Fibroblast of the aortic adventitia (primary cell): ENCODE data around the gene FIBP. TPM values are rescaled to one million over a fixed set of nuclear protein-coding genes. Genes with fewer than 3 reads are reported as not detected.

Experiments used
- DNase-seq: peaks from one replicate; pipeline ENCODE4 v3.0.0-alpha.2; 2010; ENCODE audit warnings: low read depth
- H3K4me3 ChIP-seq: 2 replicates; pipeline ENCODE4 v1.5.1; 2011; ENCODE audit warnings: low read depth, mild to moderate bottlenecking, control low read depth, low read length, moderate library complexity
- total RNA-seq: library from RNA; depleted of rRNA; stranded (reverse); fragments of >200 nt; gene quantifications from 2 replicates; pipeline ENCODE4 v1.2.3, GENCODE V29; 2012; ENCODE audit warnings: low replicate concordance
- TF ChIP-seq, protein P1 (sequence below): IDR thresholded peaks from 2 replicates; pipeline ENCODE4 v1.5.1; 2011; ENCODE audit warnings: mild to moderate bottlenecking, low read length, control low read depth, inconsistent platforms; ENCODE audit not compliant: insufficient read depth

Gene FIBP
- total RNA-seq, 1 donor: 157 TPM

DNA sequence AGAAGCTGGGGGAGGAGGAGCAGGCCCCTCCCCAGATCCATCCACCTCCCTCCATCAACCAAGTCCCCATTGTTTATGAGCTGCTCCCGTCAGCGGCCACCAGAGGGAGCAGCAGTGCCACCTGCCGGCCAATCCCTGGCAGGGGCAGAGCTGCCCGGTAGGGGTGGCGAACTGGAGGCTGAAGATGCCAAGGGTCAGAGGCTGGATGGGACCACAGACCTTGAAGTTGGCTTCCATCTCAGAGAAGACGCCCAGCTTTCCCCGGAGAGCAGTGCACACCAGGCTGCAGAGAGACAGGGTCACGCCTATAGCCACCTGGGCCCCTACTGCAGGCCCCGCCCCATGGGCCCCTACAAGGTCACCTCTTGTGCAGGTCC, 3.6 kb downstream of the FIBP start:
- TF ChIP-seq, protein P1, sequence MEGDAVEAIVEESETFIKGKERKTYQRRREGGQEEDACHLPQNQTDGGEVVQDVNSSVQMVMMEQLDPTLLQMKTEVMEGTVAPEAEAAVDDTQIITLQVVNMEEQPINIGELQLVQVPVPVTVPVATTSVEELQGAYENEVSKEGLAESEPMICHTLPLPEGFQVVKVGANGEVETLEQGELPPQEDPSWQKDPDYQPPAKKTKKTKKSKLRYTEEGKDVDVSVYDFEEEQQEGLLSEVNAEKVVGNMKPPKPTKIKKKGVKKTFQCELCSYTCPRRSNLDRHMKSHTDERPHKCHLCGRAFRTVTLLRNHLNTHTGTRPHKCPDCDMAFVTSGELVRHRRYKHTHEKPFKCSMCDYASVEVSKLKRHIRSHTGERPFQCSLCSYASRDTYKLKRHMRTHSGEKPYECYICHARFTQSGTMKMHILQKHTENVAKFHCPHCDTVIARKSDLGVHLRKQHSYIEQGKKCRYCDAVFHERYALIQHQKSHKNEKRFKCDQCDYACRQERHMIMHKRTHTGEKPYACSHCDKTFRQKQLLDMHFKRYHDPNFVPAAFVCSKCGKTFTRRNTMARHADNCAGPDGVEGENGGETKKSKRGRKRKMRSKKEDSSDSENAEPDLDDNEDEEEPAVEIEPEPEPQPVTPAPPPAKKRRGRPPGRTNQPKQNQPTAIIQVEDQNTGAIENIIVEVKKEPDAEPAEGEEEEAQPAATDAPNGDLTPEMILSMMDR: peak; percentile 99
- no peak overlapping the region for H3K4me3 ChIP-seq
- DNase-seq: peak; percentile 73

DNA sequence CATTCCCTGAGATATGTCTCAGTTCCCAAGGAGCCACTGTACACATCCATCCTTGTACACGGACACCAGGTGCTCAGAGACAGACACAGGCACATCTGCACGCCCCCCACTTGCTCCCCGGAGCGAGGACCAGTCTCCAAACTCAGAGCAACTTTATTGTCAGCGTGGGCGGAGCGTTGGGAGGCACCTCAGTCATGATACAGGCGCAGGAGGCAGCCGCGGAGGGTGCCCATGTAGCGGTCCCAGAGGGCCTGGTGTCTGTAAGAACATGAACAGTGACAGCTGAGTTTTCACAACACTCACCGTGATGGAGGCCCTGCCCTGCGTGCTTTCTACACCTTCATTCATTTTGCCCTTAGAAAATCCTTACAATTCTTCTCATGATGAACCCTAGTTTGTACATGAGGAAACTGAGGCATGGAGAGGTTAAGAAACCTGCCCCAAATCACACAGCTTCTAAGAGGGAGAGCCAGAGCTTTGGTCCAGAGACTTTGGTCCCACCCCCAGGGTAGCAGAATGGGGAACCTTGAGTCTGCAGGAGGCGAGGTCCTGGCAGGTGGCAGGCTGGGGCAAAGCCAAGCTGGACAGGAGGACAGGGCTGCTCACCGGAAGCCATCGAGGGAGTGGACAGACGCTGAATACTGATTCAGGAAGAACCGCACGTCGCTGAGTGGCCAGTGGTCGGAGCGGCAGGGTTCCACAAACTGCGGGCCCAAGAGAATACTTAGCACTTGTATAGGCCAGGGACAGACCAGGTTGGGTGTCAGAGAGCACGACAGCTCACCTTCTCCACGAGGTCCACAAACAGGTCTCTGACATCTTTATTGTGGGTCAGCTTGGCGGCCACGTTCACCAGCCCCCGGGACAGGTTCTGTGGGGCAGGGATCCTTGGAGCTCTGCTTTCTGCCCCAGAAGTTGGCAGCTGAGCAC, 4.2 kb downstream of the FIBP start:
- DNase-seq: no peak
- TF ChIP-seq, protein P1: no peak
- no peak overlapping the region for H3K4me3 ChIP-seq

DNA sequence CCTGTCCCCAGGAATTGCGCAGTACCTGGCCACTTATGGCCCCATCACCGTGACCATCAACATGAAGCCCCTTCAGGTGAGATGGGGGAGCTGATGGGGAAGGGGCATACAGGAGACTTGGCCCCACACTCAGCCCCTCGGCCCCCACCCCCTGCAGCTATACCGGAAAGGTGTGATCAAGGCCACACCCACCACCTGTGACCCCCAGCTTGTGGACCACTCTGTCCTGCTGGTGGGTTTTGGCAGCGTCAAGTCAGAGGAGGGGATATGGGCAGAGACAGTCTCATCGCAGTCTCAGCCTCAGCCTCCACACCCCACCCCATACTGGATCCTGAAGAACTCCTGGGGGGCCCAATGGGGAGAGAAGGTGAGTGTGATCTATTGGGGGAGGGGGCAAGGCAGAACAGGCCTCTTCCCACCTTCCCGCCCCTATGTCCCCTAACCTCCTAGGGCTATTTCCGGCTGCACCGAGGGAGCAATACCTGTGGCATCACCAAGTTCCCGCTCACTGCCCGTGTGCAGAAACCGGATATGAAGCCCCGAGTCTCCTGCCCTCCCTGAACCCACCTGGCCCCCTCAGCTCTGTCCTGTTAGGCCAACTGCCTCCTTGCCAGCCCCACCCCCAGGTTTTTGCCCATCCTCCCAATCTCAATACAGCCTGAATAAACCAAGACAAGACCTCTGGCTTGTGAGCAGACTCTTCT, 5.1 kb downstream of the FIBP start:
- no peak for DNase-seq
- TF ChIP-seq, protein P1: no peak
- H3K4me3 ChIP-seq: no peak overlapping the region

DNA sequence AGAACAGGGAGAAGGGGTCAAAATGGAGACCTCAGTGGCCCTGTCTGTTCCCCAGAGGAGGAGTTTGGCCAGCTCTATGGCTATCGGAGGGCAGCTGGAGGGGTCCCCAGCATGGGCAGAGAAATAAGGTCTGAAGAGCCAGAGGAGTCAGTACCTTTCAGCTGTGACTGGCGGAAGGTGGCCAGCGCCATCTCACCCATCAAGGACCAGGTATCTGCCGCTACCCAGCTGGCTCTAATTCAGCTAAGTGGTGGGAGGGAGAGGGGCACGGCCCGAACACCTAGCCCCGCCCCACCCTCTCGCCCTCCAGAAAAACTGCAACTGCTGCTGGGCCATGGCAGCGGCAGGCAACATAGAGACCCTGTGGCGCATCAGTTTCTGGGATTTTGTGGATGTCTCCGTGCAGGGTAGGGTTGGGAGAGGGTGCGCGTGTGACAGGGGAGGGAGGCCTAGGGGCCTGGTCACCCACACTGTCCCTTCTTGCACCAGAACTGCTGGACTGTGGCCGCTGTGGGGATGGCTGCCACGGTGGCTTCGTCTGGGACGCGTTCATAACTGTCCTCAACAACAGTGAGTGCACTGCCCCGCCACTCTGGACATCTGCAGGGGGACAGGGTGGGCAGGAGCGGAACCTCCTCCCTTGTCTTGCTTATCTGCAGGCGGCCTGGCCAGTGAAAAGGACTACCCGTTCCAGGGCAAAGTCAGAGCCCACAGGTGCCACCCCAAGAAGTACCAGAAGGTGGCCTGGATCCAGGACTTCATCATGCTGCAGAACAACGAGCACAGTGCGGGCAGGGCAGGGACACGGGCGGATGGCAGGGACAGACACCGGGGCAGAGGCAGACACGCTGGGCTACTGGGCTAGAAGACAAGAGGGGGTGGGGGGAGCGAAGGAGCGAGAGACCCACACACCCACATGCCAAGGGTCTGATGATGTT, 5.9 kb downstream of the FIBP start:
- H3K4me3 ChIP-seq: no peak overlapping the region
- TF ChIP-seq, protein P1: no peak
- DNase-seq: no peak

DNA sequence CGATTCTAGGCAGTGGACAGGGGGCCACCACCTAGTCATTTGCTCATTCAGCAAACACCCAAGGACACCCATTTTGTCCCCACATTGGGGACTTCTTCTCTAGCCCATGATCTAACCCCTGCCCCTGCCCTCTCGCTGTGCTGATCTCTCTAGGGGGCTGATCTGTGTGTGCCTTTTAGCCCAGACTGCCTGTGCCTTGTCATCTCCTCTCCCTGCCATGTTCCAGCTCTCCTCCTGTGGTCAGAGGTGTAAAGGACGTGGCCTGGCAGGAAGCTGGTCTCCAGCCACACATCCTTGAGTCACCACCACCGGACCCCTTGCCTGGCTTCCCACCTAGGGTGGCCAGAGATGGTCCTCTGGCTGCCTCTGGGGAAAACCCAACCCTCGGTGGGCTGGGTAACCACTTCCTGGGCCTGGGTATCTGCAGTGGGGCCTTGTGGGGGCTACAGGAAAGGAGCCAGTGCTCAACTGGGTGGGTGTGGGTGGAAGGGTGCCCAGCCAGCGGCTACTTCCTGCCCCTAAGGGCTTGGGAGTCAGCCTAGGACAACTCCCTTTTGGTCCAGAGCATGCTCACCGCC, 7.3 kb downstream of the FIBP start:
- no peak overlapping the region for H3K4me3 ChIP-seq
- TF ChIP-seq, protein P1: no peak
- DNase-seq: no peak

DNA sequence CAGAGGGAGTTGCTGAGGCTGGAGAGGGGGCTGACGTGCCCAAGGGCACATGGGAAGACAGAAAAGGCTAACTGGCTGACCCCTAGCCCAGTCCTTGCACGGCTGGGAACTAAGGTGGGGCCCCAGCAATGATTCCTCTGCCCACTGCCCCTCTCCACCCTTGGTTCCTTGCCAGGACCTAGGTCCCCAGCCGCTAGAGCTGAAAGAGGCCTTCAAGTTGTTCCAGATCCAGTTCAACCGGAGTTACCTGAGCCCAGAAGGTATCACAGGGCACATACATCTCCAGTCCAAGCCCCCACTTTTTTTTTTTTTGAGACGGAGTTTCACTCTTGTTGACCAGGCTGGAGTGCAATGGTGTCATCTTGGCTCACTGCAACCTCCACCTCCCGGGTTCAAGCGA, 8.2 kb downstream of the FIBP start:
- H3K4me3 ChIP-seq: no peak overlapping the region

More for the DNA sequence above, 8.2 kb downstream of the FIBP start:
- no peak for DNase-seq
- TF ChIP-seq, protein P1: no peak
